HepG2 (cell line): ENCODE data around the gene PDPK1. TPM values are rescaled to one million over a fixed set of nuclear protein-coding genes. Genes with fewer than 3 reads are reported as not detected.

Source experiments
- CTCF ChIP-seq: sonication (generic); formaldehyde crosslinking; IDR thresholded peaks from 2 replicates; pipeline ENCODE4 v1.5.0; 2020; ENCODE audit warnings: mild to moderate bottlenecking, missing genetic modification reagents, moderate library complexity
- EZH2 ChIP-seq: conservative IDR thresholded peaks from 2 replicates; pipeline ENCODE4 v1.6.1; 2012; ENCODE audit warnings: mild to moderate bottlenecking, low read depth, low read length, moderate library complexity
- FOXM1 ChIP-seq: sonication (generic); formaldehyde crosslinking; IDR thresholded peaks from 2 replicates; pipeline ENCODE4 v1.5.0; 2020; ENCODE audit warnings: missing genetic modification reagents
- HNF1B ChIP-seq: sonication (generic); formaldehyde crosslinking; IDR thresholded peaks from 2 replicates; pipeline ENCODE4 v1.5.1; 2020; ENCODE audit warnings: mild to moderate bottlenecking, moderate library complexity, missing genetic modification reagents
- KDM3A ChIP-seq: IDR thresholded peaks from 2 replicates; pipeline ENCODE4 v1.6.1; 2018; ENCODE audit warnings: low read depth, missing compliant biosample characterization
- KLF16 ChIP-seq, 2 experiments: sonication (generic) in 1 of 2; formaldehyde crosslinking in 1 of 2; IDR thresholded peaks; 2 replicates each; pipeline versions ENCODE4 v1.6.1 to v1.8.0; 2016 to 2023; ENCODE audit warnings: missing genetic modification reagents in 2 of 2, missing compliant biosample characterization in 1 of 2
- LBX2 ChIP-seq: sonication (generic); formaldehyde crosslinking; IDR thresholded peaks from 2 replicates; pipeline ENCODE4 v1.5.0; 2020; ENCODE audit warnings: missing genetic modification reagents, mild to moderate bottlenecking, borderline replicate concordance
- MED13 ChIP-seq: sonication (generic); formaldehyde crosslinking; IDR thresholded peaks from 2 replicates; pipeline ENCODE4 v1.5.0; 2020; ENCODE audit warnings: missing genetic modification reagents
- NFYC ChIP-seq: IDR thresholded peaks from 2 replicates; pipeline ENCODE4 v1.6.1; 2016; ENCODE audit warnings: missing genetic modification reagents, missing compliant biosample characterization
- NR2F2 ChIP-seq: IDR thresholded peaks from 2 replicates; pipeline ENCODE4 v1.6.1; 2012; ENCODE audit warnings: low read depth, inconsistent platforms, borderline replicate concordance
- NRL ChIP-seq: sonication (generic); formaldehyde crosslinking; IDR thresholded peaks from 2 replicates; pipeline ENCODE4 v1.5.0; 2020; ENCODE audit warnings: missing genetic modification reagents, mild to moderate bottlenecking, moderate library complexity, borderline replicate concordance
- POLR2AphosphoS2 ChIP-seq: IDR thresholded peaks from 2 replicates; pipeline ENCODE4 v1.6.1; 2011; ENCODE audit warnings: low read depth, low read length, improper control_type of control experiment
- SALL2 ChIP-seq: sonication (generic); formaldehyde crosslinking; IDR thresholded peaks from 2 replicates; pipeline ENCODE4 v1.8.1; 2023; ENCODE audit warnings: mild to moderate bottlenecking, missing genetic modification reagents, inconsistent platforms
- SETDB1 ChIP-seq: sonication (generic); formaldehyde crosslinking; IDR thresholded peaks from 2 replicates; pipeline ENCODE4 v1.5.1; 2020; ENCODE audit warnings: missing genetic modification reagents, mild to moderate bottlenecking, borderline replicate concordance
- TBL1XR1 ChIP-seq: fragments of 150-350 bp; IDR thresholded peaks from 2 replicates; pipeline ENCODE4 v1.6.1; 2014; ENCODE audit warnings: borderline replicate concordance, low read length; ENCODE audit not compliant: partially characterized antibody
- ZKSCAN1 ChIP-seq: fragments of 150-350 bp; IDR thresholded peaks from 2 replicates; pipeline ENCODE4 v1.6.1; 2014; ENCODE audit warnings: low read length
- ZMAT5 ChIP-seq: sonication (generic); formaldehyde crosslinking; IDR thresholded peaks from 2 replicates; pipeline ENCODE4 v1.5.0; 2020; ENCODE audit warnings: mild to moderate bottlenecking, low read depth, missing genetic modification reagents, borderline replicate concordance
- ZNF260 ChIP-seq: sonication (generic); formaldehyde crosslinking; IDR thresholded peaks from 2 replicates; pipeline ENCODE4 v1.4.0; 2020; ENCODE audit warnings: missing genetic modification reagents, low read depth, mild to moderate bottlenecking, borderline replicate concordance
- ZNF354B ChIP-seq: sonication (generic); formaldehyde crosslinking; IDR thresholded peaks from 2 replicates; pipeline ENCODE4 v1.8.0; 2022; ENCODE audit warnings: mild to moderate bottlenecking, missing genetic modification reagents
- ZNF430 ChIP-seq: sonication (generic); formaldehyde crosslinking; IDR thresholded peaks from 2 replicates; pipeline ENCODE4 v1.9.0; 2021; ENCODE audit warnings: mild to moderate bottlenecking, missing genetic modification reagents
- ZNF503 ChIP-seq: sonication (generic); formaldehyde crosslinking; IDR thresholded peaks from 2 replicates; pipeline ENCODE4 v1.4.0; 2020; ENCODE audit warnings: missing genetic modification reagents
- ZNF510 ChIP-seq: sonication (generic); formaldehyde crosslinking; IDR thresholded peaks from 2 replicates; pipeline ENCODE4 v1.4.0; 2020; ENCODE audit warnings: low read depth, mild to moderate bottlenecking, missing genetic modification reagents
- ZNF562 ChIP-seq: sonication (generic); formaldehyde crosslinking; IDR thresholded peaks from 2 replicates; pipeline ENCODE4 v1.8.0; 2022; ENCODE audit warnings: missing genetic modification reagents, borderline replicate concordance
- polyA plus RNA-seq, 8 experiments: library from polyadenylated mRNA; depleted of rRNA in 3 of 8; stranded (reverse) in 7 of 8; unstranded in 1 of 8; fragments of >200 nt; fragmentation: Illumina TruSeq in 4 of 8; extraction: Trizol in 4 of 8; gene quantifications; 2 replicates each; pipeline versions ENCODE4 v1.2.1 to v1.2.3, GENCODE V29; 2011 to 2016; ENCODE audit warnings: low read depth in 4 of 8, missing spikeins in 1 of 8, mixed read lengths in 1 of 8; ENCODE audit not compliant: insufficient read depth in 1 of 8
- total RNA-seq, 5 experiments: library from RNA; depleted of rRNA; stranded (reverse); fragments of >200 nt; fragmentation: Illumina TruSeq; extraction: Trizol; gene quantifications; 2 replicates each; pipeline ENCODE4 v1.2.3, GENCODE V29; 2016; ENCODE audit warnings: low read depth in 1 of 5

The PDPK1 gene
- total and polyA plus RNA-seq, 2 of the 13 experiments (the other 11 are each of a cell fraction or from before 2014, with no cell fraction given): 59.6 to 129 TPM

GRCh38 chr16:2513405-2514332, 24.2 kb upstream of the PDPK1 start, which contains the start of gene ATP6V0C (continued):
- TF ChIP-seq KDM3A (CRISPR knock-in tag) (no peak; the same call in 1 of the 2 replicates), POLR2AphosphoS2 (no peak), TBL1XR1 (no peak), ZNF260 (no peak), KLF16 (CRISPR knock-in tag; IDR thresholded peaks at IDR 0.05) (peak in 1 of 2 experiments; percentile 55; a peak in 1 of 4 replicates), SALL2 (CRISPR knock-in tag) (peak; percentile 56; the same call in 1 of the 2 replicates), NR2F2 (no peak), MED13 (CRISPR knock-in tag) (no peak), SETDB1 (no peak), ZNF503 (no peak), LBX2 (CRISPR knock-in tag) (no peak), ZNF430 (CRISPR knock-in tag) (0 out of 2 replicates have a peak, but pooled peaks have one; percentile 31), ZKSCAN1 (no peak), ZMAT5 (CRISPR knock-in tag) (no peak), ZNF510 (CRISPR knock-in tag) (no peak), NFYC (CRISPR knock-in tag) (no peak), EZH2 (no peak), CTCF (CRISPR knock-in tag) (no peak), ZNF562 (no peak), HNF1B (no peak), NRL (CRISPR knock-in tag) (no peak), ZNF354B (CRISPR knock-in tag) (no peak), FOXM1 (CRISPR knock-in tag) (no peak)
